Raji (cell line): ENCODE measurements around the gene DHX30.

ENCODE experiments used
- POLR2A ChIP-seq: IDR thresholded peaks from 2 replicates; pipeline ENCODE4 v1.6.1; 2011; ENCODE audit warnings: low read depth, low read length, control low read depth; ENCODE audit not compliant: insufficient read depth

The DHX30 gene

GRCh38 chr3:47863391-47864128, 60.6 kb downstream of the DHX30 start:
- no peak for TF ChIP-seq POLR2A

DNA sequence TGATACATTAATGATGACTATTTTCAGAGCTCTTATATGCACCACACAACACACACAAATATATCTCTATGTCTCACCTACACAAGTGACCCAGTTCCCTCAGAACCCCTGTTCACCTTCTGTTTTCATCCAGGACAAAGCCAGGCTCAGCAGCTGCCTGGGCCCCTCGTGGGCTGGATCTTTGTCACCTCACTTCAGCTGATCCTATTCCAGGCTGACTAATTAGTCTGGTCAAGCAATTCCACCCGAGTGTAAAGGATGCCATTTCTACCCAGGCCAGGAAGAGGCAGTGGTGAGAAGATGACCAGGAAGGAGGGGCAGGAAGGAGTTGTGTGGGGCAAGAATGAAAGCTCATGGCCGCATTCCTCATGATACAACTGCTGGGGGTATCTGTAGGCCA, 62.3 kb downstream of the DHX30 start:
- TF ChIP-seq POLR2A, result no peak

DNA sequence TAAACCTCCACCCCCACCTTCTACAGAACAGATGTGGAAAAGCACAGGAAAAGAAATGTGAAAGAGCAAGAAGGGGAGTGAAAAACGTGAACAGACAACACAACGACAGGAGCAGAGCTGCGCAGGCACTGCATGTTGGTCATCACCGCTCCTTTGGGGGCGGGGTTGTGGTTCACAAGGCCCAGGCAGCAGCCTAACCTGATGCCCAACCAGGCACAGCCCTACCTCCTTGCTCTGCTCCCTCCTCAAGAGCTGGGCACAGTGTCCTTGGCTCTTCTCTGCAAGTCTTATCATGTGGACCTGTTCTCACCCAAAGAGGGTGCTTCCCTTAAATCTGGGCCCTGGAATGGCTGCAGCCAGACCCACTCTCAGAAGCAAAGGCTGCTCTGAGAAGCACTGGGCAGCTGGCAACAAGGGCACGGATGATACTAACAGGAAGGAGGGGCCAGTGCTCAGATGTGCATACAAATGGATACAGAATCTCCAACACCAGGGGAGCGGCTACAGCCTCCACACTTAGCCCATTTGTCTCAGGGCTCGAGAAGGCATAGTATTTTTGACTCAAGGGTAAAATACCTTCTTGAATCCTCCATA, 64.6 kb downstream of the DHX30 start:
- TF ChIP-seq POLR2A, result no peak

DNA sequence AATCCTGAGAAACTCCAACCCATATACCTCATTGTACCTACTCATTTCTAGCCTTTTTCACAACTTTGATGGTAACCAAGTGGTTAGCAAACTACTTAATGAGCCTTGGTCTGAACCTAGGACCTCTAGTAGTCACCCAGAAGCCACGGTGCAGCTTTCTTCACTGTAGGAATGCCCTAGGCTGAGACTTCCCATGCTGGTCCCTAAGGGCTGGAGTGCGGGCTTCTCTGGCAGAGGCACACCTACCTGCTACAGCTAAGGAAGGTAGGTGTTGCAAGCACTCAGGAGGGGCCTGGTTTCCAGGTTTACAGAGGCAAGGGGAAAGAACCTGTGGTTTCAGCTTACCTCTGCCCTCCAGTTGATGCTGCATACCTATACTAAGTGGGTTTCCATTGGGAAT, 65.4 kb downstream of the DHX30 start:
- no peak for TF ChIP-seq POLR2A

- no peak for TF ChIP-seq POLR2A
Observed at GRCh38 chr3:47870156-47870555, 67.2 kb downstream of the DHX30 start.

DNA sequence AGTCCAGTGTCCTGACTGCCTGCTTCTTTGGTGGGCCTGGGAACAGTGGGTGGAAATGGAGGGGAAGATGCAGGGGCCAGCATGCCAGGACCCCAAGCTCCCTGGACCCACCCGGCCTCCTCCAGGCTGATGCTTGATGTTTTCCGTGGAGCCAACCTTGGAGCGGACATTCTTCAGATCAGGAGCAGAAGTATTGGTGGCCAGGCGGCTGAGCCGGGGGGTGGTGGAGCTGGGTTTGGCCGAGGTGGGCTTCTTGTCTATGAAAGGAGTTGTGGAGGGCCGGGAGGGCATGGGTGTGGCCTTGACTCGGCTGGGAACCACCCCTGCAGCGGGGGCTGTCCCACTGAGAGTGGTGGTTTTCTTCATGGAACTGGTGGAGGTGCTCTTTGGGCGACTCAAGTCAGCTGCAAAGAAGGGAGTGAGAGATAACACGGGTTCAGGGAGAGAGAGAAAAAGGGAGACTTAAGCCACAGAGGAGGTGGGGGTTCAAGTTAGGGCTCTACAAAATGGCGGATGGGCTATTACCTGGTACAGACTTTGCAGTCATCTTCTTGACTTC, 67.8 kb downstream of the DHX30 start:
- no peak for TF ChIP-seq POLR2A

- no peak for TF ChIP-seq POLR2A
Observed at GRCh38 chr3:47871389-47871788, 68.5 kb downstream of the DHX30 start.

DNA sequence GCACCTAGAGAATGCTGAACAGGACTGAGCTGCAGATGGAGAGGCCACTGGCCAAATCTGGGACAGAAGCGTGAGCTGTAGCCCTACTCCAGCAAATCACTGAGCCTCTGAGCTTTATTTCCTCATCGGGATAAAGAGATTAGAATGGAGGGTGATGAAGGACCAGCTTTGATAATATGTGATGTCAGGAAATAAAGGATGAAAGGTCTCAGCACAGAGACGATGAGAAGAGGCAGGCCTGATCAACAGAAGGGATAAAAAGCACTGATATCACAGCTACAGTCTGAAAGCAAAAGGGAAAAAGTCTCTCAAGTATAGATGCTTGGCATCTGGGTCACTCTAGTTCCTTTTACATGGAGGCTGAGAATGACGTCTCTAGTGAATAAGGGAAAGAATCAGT, 70.0 kb downstream of the DHX30 start:
- no peak for TF ChIP-seq POLR2A

GRCh38 chr3:47874438-47874837, 71.5 kb downstream of the DHX30 start:
- no peak for TF ChIP-seq POLR2A

DNA sequence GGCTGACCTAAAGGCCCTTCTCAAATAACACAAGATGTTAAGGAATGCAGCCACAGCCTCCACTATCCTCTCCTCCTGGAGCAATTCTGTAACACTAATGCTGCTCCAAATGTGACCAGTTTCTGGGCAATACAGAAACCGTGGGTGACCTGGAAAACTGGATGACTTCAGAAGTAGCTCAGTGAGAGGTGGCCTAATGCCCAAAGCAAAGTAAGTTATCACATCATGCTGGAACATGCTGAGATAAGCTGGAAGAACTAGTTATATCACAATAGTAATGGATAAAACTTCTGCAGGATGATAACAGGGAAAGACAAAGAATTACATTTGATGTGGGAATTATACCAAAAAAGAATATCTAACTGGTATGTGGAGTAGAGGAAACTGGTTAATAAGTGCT, 72.0 kb downstream of the DHX30 start:
- no peak for TF ChIP-seq POLR2A

GRCh38 chr3:47877290-47877689, 74.4 kb downstream of the DHX30 start:
- no peak for TF ChIP-seq POLR2A

GRCh38 chr3:47877719-47878118, 74.8 kb downstream of the DHX30 start:
- TF ChIP-seq POLR2A, result no peak

DNA sequence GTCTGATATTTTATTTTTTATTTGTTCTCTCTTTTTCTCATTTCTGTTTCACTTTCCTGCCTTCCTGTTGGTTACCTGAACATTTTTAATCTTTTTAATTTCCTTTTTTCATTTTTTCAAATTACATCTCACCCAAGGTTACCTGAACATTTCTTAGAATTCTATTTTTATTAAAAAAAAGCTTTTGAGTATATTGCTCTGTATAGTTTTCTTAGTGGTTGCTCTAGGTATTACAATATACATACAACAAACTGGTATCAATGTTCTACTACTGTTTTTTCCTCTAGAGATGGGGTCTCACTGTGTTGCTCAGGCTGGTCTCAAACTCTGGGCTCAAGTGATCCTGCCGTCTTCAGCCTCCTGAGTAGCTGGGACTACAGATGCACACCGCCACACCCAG, 79.4 kb downstream of the DHX30 start:
- TF ChIP-seq POLR2A, result no peak

DNA sequence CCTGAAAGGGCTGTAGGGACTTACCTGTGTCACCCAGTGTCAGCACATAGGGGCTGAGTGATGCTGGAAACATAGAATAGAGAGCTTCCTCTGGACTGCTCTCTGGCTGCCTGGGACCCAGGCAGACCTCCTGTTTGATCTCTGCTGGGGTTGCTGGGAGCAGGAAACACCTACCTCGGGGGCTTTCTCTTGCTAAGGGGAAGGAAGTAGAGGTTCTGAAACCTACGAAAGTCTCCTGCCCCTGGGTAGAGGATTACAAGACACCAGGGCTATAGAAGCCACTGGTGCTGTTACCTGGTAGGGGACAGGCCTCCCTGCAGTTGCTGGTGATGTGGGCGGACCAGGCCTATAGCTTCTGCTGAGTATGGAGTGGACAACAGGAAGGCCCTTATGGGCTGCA, 81.7 kb downstream of the DHX30 start:
- no peak for TF ChIP-seq POLR2A

GRCh38 chr3:47885168-47885567, 82.2 kb downstream of the DHX30 start:
- no peak for TF ChIP-seq POLR2A

GRCh38 chr3:47888986-47889757, 86.2 kb downstream of the DHX30 start:
- no peak for TF ChIP-seq POLR2A
